SU-DHL-6 (cell line): ENCODE results near the gene SDK2.

ENCODE experiments used
- H2AFZ ChIP-seq: fragments of 200-600 bp; sonication (generic); 2 replicates; pipeline ENCODE4 v1.6.1; 2014; ENCODE audit warnings: low read depth, mild to moderate bottlenecking, moderate library complexity, mixed read lengths, antibody characterized with exemption, low read length; ENCODE audit not compliant: severe bottlenecking
- H3F3A ChIP-seq: fragments of 200-600 bp; shearing (Covaris generic); 2 replicates; pipeline ENCODE4 v1.6.0; 2016; ENCODE audit warnings: antibody characterized with exemption, mild to moderate bottlenecking; ENCODE audit not compliant: insufficient read depth
- H3K27ac ChIP-seq: fragments of 200-600 bp; sonication (generic); 2 replicates; pipeline ENCODE4 v1.5.1; 2016; ENCODE audit warnings: low read depth, mild to moderate bottlenecking, low read length, moderate library complexity, mixed read lengths
- H3K27me3 ChIP-seq: fragments of 200-600 bp; sonication (generic), shearing (Covaris generic); 2 replicates; pipeline ENCODE4 v1.6.0; 2014; ENCODE audit warnings: mild to moderate bottlenecking, low read length
- H3K36me3 ChIP-seq: fragments of 200-600 bp; sonication (generic); 2 replicates; pipeline ENCODE4 v1.6.1; 2014; ENCODE audit warnings: mild to moderate bottlenecking, low read length, mixed read lengths
- H3K4me2 ChIP-seq: fragments of 300-600, 200-600 bp; shearing (Covaris generic), sonication (generic); 2 replicates; pipeline ENCODE4 v1.6.0; 2014; ENCODE audit warnings: low read length, low read depth, mild to moderate bottlenecking; ENCODE audit not compliant: poor library complexity, severe bottlenecking
- H3K4me3 ChIP-seq: fragments of 200-600 bp; sonication (generic); 2 replicates; pipeline ENCODE4 v1.5.1; 2014; ENCODE audit warnings: antibody characterized with exemption, low read length, mild to moderate bottlenecking, mixed read lengths; ENCODE audit not compliant: insufficient read depth, poor library complexity, severe bottlenecking
- H3K79me2 ChIP-seq: fragments of 200-600 bp; sonication (generic); 2 replicates; pipeline ENCODE4 v1.6.1; 2014; ENCODE audit warnings: mild to moderate bottlenecking, low read length, moderate library complexity; ENCODE audit not compliant: insufficient read depth
- H3K9ac ChIP-seq: fragments of 200-600 bp; sonication (generic); 2 replicates; pipeline ENCODE4 v1.7.0; 2014; ENCODE audit warnings: mild to moderate bottlenecking, low read length
- H3K9me2 ChIP-seq: fragments of 200-600 bp; sonication (generic); replicated peaks from 2 replicates; pipeline ENCODE4 v1.6.1; 2014; ENCODE audit warnings: low read length; ENCODE audit not compliant: insufficient read depth
- H3K9me3 ChIP-seq: fragments of 200-600 bp; sonication (generic); 2 replicates; pipeline ENCODE4 v1.6.1; 2014; ENCODE audit warnings: low read length, mixed read lengths; ENCODE audit not compliant: insufficient read depth
- H4K20me1 ChIP-seq: fragments of 200-600 bp; sonication (generic); 2 replicates; pipeline ENCODE4 v1.6.1; 2014; ENCODE audit warnings: low read depth, mild to moderate bottlenecking, antibody characterized with exemption, low read length, moderate library complexity, mixed read lengths
- EZH2phosphoT487 ChIP-seq: fragments of 200-600 bp; sonication (generic), shearing (Covaris generic); conservative IDR thresholded peaks from 2 replicates; pipeline ENCODE4 v1.6.1; 2018; ENCODE audit warnings: mild to moderate bottlenecking, antibody characterized with exemption, low read length, moderate library complexity, mixed read lengths
- TF ChIP-seq, protein P1 (sequence below): fragments of 200-600 bp; sonication (generic); IDR thresholded peaks from one replicate; pipeline ENCODE4 v1.5.1; 2017; ENCODE audit warnings: antibody characterized with exemption, mild to moderate bottlenecking, low read length, moderate library complexity; ENCODE audit not compliant: insufficient read depth, poor library complexity, severe bottlenecking

SDK2 gene

GRCh38 chr17:73621685-73622084 lies 22.6 kb downstream of the SDK2 start:
- TF ChIP-seq, protein P1, sequence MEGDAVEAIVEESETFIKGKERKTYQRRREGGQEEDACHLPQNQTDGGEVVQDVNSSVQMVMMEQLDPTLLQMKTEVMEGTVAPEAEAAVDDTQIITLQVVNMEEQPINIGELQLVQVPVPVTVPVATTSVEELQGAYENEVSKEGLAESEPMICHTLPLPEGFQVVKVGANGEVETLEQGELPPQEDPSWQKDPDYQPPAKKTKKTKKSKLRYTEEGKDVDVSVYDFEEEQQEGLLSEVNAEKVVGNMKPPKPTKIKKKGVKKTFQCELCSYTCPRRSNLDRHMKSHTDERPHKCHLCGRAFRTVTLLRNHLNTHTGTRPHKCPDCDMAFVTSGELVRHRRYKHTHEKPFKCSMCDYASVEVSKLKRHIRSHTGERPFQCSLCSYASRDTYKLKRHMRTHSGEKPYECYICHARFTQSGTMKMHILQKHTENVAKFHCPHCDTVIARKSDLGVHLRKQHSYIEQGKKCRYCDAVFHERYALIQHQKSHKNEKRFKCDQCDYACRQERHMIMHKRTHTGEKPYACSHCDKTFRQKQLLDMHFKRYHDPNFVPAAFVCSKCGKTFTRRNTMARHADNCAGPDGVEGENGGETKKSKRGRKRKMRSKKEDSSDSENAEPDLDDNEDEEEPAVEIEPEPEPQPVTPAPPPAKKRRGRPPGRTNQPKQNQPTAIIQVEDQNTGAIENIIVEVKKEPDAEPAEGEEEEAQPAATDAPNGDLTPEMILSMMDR = no peak
- no peak for TF ChIP-seq EZH2phosphoT487
- H3K4me2 ChIP-seq = no peak overlapping the region
- no peak overlapping the region for H3K27ac ChIP-seq
- no peaks in the 10 kb centered on the region for H3K27me3 ChIP-seq
- no peaks in the 10 kb centered on the region for H4K20me1 ChIP-seq
- no peaks in the 10 kb centered on the region for H3F3A ChIP-seq
- no peak overlapping the region for H2AFZ ChIP-seq
- no peaks in the 10 kb centered on the region for H3K79me2 ChIP-seq
- no peak overlapping the region for H3K9ac ChIP-seq
- H3K9me3 ChIP-seq = no peaks in the 10 kb centered on the region
- no peaks in the 10 kb centered on the region for H3K9me2 ChIP-seq
- no peaks in the 10 kb centered on the region for H3K36me3 ChIP-seq
- no peak overlapping the region for H3K4me3 ChIP-seq

GRCh38 chr17:73620414-73620813 lies 23.8 kb downstream of the SDK2 start:
- Histone ChIP-seq H3K79me2 (no peaks in the 10 kb centered on the region), H4K20me1 (no peaks in the 10 kb centered on the region), H3K9me3 (no peaks in the 10 kb centered on the region), H3K9ac (no peak overlapping the region), H3K4me3 (no peak overlapping the region), H3K36me3 (no peaks in the 10 kb centered on the region), H3K27me3 (no peaks in the 10 kb centered on the region), H3K9me2 (no peaks in the 10 kb centered on the region), H3F3A (no peaks in the 10 kb centered on the region), H3K27ac (no peak overlapping the region), H3K4me2 (no peak overlapping the region), H2AFZ (no peak overlapping the region)
- TF ChIP-seq, protein P1 = no peak
- TF ChIP-seq EZH2phosphoT487 = no peak

DNA sequence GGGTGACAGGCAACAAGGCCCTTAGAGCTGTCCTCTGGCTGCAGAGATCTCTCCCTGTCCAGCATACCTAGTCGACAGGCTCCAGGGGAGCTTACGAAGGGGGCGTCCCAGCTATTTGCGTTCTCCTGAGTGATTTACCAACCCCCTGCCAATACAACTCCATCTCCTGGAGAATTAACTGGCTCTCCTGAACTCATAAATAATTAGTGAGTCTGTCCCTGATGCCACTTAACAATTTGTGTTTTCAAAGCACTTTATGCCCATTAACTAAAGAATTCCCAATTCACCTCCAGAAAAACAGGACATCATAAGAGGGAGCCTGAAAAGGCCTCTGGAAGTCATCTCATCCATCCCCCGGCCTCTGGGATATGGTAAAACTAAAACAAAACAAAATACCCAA lies 26.7 kb downstream of the SDK2 start:
- Histone ChIP-seq H3K27me3 (no peaks in the 10 kb centered on the region), H3K9me3 (no peaks in the 10 kb centered on the region), H3K9me2 (no peaks in the 10 kb centered on the region), H3K36me3 (no peaks in the 10 kb centered on the region), H3K4me2 (no peak overlapping the region), H3K27ac (no peak overlapping the region), H3K9ac (no peak overlapping the region), H4K20me1 (no peaks in the 10 kb centered on the region), H3F3A (no peaks in the 10 kb centered on the region), H3K4me3 (no peak overlapping the region), H3K79me2 (no peaks in the 10 kb centered on the region), H2AFZ (no peak overlapping the region)
- TF ChIP-seq, protein P1 = no peak
- TF ChIP-seq EZH2phosphoT487 = no peak
